Measurements from ENCODE around the gene PSMB9. TPM values are rescaled to one million over a fixed set of nuclear protein-coding genes. Genes with fewer than 3 reads are reported as not detected.

The PSMB9 gene
- total RNA-seq, 4 donors from 2014 or later, result 21.6 to 49.9 (median 30.7) TPM

DNA sequence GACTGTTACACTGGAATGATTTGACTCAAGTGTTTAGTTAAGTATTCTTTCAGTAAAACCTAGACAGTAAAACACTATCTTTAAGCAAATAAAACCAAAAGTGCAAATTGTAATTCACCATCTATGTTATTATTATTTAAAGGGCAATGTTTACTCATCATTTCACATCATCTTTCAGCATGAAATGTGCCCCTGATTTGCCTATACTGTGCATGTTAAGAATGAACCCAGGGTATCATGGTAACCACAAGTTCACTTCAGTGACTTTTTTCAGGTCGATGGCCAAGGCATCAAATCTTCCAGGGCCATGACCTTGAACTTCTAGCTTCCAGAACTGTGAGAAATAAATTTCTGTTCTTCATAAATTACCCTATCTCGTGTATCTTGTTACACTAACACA lies 35.1 kb upstream of the PSMB9 start:
- TF ChIP-seq CTCF (IDR thresholded peaks at IDR 0.05; ENCODE audit: low read depth), result no peak

- no peak for TF ChIP-seq CTCF (IDR thresholded peaks at IDR 0.05; ENCODE audit: low read depth)
These were observed 34.3 kb upstream of the PSMB9 start for GRCh38 chr6:32819729-32820128.

GRCh38 chr6:32825966-32826365 lies 28.0 kb upstream of the PSMB9 start:
- no peak for TF ChIP-seq CTCF (IDR thresholded peaks at IDR 0.05; ENCODE audit: low read depth)

- TF ChIP-seq CTCF (IDR thresholded peaks at IDR 0.05; ENCODE audit: low read depth), result no peak
These were observed 27.0 kb upstream of the PSMB9 start for GRCh38 chr6:32827025-32827424.

DNA sequence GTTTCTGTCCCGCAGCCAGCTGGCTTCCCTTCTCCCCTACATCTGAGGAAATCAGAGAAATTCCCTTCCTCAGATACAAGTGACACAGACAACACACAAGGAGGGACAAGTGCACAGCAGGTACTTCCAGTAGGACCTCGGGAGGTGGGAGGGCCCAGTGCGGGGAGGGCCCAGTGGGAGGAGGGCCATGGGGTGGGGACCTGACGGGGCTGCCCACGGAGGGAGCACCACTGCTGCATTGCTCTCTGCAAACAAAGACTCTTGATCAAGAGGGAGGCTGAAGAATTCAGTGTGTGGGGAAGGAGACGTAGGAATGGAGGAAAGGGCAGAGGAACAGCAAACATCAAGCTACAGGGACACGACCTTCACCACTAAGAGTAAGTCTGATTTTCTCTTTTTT lies 24.5 kb upstream of the PSMB9 start:
- no peak for TF ChIP-seq CTCF (IDR thresholded peaks at IDR 0.05; ENCODE audit: low read depth)

DNA sequence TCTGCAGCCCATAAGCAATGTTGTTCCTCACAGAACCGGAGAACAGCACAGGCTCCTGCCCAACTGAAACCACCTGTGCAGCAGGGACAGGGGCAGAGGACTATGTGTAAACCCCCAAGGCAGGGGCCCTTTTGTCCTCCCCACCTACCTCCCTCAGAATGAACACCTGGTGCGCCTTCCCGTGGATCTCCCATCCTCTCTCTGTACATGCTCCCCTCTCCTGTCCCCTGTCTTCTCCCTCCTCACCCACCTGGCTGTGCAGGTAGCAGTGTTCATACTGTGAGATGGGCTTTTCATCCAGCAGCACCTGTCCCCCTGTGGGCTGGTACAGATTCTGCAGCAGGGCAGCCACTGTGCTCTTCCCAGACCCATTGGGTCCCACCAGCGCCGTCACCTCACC lies 24.0 kb upstream of the PSMB9 start:
- TF ChIP-seq CTCF (IDR thresholded peaks at IDR 0.05; ENCODE audit: low read depth), result no peak

DNA sequence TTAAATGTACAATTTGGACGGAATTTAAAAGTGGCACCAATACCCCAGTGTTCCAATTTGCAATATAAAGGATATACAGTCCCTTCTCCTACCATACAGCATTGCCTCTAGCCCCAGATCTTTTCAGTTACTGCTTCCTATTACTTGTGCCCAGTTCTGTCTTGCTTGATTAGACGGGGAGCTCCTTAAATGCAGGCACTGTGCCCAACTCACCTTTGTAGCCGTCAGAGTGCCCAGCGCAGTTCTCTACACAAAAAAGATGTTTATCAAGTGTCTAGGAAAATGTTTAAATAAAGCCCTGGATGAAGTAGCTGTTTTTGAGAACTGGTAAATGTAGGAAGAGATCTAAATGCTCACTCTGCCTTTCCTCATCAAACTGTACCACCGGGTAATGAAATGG lies 23.1 kb upstream of the PSMB9 start:
- TF ChIP-seq CTCF (IDR thresholded peaks at IDR 0.05; ENCODE audit: low read depth), result no peak
